Measurements from ENCODE around the gene ZMIZ1.

Gene ZMIZ1

DNA sequence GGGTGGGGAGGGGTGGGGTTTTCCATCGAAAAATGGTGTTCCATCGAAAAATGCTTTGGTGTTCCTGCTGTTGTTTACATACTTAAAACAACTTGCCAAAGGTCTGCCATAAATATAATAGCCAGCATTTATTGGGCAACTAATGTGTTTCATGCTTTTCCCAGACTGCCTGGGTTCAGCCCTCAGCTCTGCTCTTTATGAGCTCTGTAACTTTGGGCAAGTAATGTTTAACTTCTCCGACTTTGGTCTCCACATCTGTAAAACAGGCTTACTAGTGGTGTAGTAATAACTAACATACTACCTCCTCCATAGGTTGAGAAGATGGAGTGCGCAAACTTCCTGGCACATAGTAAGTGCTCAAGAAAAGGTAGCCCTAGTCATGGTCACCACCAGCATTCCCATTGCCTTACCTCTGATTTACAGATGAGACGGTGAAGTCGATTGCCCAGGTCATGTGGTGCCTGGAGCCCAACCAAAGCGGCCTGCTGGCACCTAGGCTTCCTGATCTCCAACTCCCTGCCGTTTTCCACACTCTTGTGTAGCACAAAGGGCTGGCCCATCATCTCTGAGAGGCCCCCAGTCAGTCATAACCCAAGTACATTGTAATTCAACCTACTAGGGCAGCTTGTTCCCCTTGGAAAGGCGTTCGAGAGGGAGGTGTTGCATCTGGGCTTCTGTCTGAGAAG, 8.9 kb downstream of the ZMIZ1 start:
- TF ChIP-seq, protein P1, sequence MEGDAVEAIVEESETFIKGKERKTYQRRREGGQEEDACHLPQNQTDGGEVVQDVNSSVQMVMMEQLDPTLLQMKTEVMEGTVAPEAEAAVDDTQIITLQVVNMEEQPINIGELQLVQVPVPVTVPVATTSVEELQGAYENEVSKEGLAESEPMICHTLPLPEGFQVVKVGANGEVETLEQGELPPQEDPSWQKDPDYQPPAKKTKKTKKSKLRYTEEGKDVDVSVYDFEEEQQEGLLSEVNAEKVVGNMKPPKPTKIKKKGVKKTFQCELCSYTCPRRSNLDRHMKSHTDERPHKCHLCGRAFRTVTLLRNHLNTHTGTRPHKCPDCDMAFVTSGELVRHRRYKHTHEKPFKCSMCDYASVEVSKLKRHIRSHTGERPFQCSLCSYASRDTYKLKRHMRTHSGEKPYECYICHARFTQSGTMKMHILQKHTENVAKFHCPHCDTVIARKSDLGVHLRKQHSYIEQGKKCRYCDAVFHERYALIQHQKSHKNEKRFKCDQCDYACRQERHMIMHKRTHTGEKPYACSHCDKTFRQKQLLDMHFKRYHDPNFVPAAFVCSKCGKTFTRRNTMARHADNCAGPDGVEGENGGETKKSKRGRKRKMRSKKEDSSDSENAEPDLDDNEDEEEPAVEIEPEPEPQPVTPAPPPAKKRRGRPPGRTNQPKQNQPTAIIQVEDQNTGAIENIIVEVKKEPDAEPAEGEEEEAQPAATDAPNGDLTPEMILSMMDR (IDR thresholded peaks at IDR 0.05; ENCODE audit: low read depth, low read length), result no peak

DNA sequence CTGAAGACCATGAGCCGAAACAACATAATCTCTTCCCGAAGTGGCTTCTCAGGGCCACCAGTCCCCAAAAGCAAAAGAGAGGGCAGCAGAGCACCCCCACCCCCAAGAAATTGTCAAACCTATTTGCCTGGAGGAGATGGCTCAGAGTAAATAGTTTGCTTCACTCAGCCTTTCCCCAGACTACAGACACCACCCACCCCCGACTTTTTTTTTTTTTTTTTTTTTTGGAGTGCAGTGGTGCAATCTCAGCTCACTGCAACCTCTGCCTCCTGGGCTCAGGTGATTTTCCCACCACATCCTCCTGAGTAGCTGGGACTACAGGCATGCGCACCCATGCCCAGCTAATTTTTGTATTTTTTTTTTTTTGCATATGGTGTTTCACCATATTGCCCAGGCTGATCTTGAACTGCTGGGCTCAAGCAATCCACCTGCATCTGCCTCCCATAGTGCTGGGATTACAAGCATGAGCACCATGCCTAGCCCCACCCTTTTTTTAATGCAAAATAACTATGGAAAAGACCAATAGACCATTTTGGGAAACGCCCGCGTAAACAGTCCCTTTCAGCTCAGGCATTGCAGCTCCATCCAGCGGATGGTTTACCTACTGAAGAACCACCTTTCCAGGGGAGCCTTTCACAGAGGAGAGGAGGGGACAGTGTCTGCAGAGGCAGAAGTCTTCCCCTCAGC, 9.7 kb downstream of the ZMIZ1 start:
- no peaks in the 10 kb centered on the region for H3K27me3 ChIP-seq
- TF ChIP-seq, protein P1 (IDR thresholded peaks at IDR 0.05; ENCODE audit: low read depth, low read length), result no peak
- H3K9me3 ChIP-seq, result no peaks in the 10 kb centered on the region
- peaks cover 45% of the 10 kb centered on the region for H3K4me1 ChIP-seq
- no peaks in the 10 kb centered on the region for H3K36me3 ChIP-seq
- no peak overlapping the region for H3K4me3 ChIP-seq (ENCODE audit: low read depth, low read length)
- DNase-seq, result no peak

More for the DNA sequence above, 8.9 kb downstream of the ZMIZ1 start:
- DNase-seq, result no peak
- H3K4me3 ChIP-seq (ENCODE audit: low read depth, low read length), result no peak overlapping the region
- H3K27me3 ChIP-seq, result no peaks in the 10 kb centered on the region
- no peaks in the 10 kb centered on the region for H3K9me3 ChIP-seq
- H3K36me3 ChIP-seq, result 0 out of 2 replicates have a peak, but pooled peaks cover 1% of the 10 kb centered on the region
- H3K4me1 ChIP-seq, result peaks cover 48% of the 10 kb centered on the region

GRCh38 chr10:79079054-79079397, 10.3 kb downstream of the ZMIZ1 start:
- DNase-seq, result no peak
- Histone ChIP-seq H3K4me1 (peaks cover 43% of the 10 kb centered on the region), H3K4me3 (ENCODE audit: low read depth, low read length) (no peak overlapping the region), H3K36me3 (no peaks in the 10 kb centered on the region), H3K27me3 (no peaks in the 10 kb centered on the region), H3K9me3 (no peaks in the 10 kb centered on the region)
- TF ChIP-seq, protein P1 (IDR thresholded peaks at IDR 0.05; ENCODE audit: low read depth, low read length), result no peak

- DNase-seq, result peak; percentile 48
- Histone ChIP-seq H3K4me1 (peaks cover 41% of the 10 kb centered on the region), H3K9me3 (no peaks in the 10 kb centered on the region), H3K36me3 (no peaks in the 10 kb centered on the region), H3K4me3 (ENCODE audit: low read depth, low read length) (no peak overlapping the region), H3K27me3 (no peaks in the 10 kb centered on the region)
- TF ChIP-seq, protein P1 (IDR thresholded peaks at IDR 0.05; ENCODE audit: low read depth, low read length), result no peak
These were observed 11.0 kb downstream of the ZMIZ1 start for GRCh38 chr10:79079490-79080355.

DNA sequence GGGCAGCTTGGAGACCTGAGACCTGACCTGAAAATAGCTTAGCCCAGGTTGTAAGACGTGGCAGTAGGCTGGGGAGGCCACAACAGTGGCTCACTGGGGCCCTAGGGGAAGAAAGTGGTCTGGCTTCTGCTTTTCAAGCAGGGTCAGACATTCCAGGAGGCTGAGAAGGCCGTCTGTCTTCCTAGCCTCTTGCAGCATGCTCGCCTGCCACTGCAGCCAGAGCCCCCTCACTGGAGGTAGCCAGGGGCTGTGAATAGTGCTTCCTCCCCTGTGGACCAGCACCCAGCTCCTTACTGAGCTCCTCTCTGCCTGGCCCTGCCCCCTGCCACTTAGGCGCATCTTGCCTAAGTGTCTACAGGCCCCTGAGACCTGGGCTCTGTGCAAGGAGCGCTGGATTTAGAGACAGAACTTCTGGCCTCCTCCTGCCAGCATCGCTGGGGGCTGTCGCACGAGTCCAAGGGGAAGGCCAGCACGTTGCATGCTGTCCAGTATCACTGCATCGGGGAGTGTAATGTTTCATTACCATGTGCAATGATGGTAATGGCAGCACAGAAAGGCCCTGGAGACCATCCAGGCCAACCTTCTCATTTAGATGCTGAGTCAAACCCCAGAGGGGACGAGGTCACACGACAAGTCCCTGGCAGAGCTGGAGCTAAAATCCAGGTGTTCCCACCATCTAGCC, 12.7 kb downstream of the ZMIZ1 start:
- no peaks in the 10 kb centered on the region for H3K27me3 ChIP-seq
- H3K36me3 ChIP-seq, result 0 out of 2 replicates have a peak, but pooled peaks cover 2% of the 10 kb centered on the region
- TF ChIP-seq, protein P1 (IDR thresholded peaks at IDR 0.05; ENCODE audit: low read depth, low read length), result no peak
- no peak overlapping the region for H3K4me3 ChIP-seq (ENCODE audit: low read depth, low read length)
- no peaks in the 10 kb centered on the region for H3K9me3 ChIP-seq
- peaks cover 32% of the 10 kb centered on the region for H3K4me1 ChIP-seq
- DNase-seq, result peak; percentile 56
